ENCODE results near the gene TEAD2. TPM values are rescaled to one million over a fixed set of nuclear protein-coding genes. Genes with fewer than 3 reads are reported as not detected.

Gene TEAD2
- not detected in 2 replicates for total RNA-seq

DNA sequence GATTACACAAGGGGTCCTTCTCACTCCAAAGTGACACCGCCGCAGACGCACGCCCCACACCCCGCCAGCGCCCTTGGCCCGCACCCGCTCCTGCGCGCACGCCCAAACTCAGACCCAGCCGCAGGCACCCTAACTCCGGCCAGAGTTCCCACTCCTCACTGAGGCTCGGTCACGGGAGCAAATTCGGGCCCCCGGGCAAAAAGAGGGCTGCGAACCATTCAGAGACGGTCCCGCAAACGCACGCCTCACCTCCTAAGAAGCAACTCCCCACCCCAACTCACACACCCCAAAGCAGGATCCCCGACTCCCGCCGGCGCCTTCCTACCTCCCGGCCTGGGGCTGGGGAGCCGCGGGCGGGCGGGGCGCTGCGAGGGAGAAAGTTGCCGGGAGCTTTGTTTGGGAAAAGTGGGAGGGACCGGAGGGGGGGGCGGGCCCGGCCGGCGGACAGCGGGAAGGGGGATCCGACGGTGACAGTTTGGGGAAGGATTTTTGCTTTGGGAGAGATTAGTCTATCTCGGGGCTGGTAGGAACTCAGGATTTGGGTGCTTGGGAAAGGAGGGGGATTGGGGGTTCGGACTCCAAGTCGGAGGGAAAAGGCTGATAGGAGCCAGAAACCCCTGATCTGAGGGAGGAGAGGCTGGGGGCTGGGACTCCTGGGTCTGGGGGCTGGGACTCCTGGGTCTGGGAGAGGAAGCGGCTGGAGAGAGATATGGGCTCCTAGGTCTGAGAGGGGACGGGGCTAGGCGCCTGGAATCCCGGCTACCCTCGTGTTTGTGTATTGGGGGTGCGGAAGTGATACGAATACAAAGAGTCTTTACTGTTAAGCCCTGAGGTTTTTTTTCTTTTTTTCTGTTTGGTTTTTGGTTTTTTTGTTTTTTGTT lies at the start of gene TEAD2:
Gene TEAD2, minus strand, starts transcription at position 369 of the 881 bp plus-strand sequence. CDS start 2,341 bp downstream, outside the sequence.
- intact Hi-C loops (cut with micrococcal nuclease): loop anchor here (2.0 kb wide), 2 partner anchors 31 to 61 kb away; no protein-coding TSS in a partner anchor

DNA sequence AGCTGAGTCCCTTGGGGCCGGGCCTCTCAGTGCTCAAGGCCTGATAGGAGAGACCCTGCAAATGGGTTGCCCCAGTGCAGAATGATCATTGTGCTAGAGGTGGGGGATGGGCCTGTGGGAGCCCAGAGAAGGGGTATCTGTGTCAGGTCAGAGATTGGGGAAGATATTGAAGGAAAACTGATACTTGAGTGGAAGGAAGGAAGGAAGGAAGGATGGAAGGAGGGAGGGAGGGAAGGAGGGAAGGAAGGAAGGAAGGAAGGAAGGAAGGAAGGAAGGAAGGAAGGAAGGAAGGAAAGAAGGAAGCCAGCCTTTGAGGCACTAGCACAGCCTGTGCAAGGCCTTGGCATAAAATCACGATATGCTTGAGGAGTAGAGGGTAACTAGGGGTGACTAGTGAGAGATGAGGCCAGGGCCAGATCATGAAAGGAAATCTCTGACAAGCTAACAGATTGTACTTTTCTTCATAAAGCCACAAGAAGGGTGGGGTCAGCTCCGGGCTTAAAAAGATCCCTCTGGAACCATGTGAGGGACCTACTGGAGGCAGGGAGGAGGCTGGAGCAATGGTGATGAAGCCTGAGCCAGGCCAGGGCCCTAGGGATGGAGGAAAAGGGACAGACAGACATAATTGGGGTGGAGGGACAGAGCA lies 49.6 kb upstream of the TEAD2 start:
- intact Hi-C loops (cut with micrococcal nuclease): no loop called here

DNA sequence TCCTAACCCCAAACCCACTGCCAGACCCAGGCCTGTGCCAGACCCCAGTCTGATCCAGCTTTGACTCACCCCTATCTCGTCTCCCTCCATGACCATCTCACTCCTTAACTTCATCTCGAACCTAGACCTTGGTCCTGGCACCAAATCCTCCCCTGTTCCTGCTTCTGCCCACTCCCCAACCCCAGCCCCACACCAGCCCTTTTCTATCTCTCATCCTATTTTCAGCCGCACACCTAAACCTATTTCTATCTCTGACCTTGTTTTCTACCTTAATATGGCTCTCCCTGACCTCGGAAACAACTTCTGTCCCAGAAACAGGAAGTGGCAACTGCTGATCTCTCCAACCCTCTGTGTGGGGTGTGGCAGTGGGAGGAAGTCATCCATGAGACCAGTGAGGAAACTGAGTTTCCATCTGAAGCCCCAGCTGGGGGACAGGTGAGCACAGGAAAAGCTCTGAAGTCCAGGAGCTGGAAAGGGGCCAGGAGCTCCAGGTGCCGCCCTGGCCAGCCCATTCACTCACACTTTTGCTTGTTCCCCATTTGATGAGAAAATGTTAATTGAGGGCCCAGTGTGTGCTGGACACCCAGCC lies 47.3 kb upstream of the TEAD2 start:
- intact Hi-C loops (cut with micrococcal nuclease): loop anchor here (1.0 to 2.0 kb wide), 2 partner anchors 13 to 17 kb away; partner anchors contain the start of gene PTH2

DNA sequence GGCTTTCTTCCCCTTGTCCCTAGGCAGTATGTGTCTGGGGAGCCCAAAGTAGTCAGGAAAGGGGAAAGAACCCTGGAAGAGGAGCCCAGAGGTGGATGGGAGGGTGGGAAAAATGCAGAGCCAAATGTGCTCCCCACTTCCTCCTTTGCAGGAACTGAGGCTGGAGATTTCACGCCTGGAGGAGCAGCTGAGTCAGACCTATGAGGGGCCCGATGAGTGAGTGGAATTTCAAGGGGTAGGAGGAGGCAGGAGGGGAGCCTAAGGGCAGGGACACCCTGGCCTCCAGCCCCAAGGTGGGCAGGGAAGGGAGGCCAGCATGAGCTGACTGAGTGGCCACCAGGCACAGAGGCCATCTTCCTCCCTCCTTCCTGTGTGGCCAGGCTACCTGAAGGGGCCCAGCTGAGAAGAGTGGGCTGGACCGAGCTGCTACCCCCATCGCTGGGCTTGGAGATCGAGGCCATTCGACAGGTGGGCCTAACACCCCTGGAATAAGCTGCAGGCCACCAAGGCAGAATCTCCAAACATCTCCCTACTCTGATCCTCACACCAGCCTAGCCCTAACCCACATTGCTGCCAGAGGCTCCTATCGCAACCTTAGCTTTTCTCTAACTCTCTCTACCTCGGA lies 46.7 kb upstream of the TEAD2 start:
- intact Hi-C loops (cut with micrococcal nuclease): loop anchor here (1.0 to 2.0 kb wide), 2 partner anchors 14 to 17 kb away; partner anchors contain the start of gene PTH2

DNA sequence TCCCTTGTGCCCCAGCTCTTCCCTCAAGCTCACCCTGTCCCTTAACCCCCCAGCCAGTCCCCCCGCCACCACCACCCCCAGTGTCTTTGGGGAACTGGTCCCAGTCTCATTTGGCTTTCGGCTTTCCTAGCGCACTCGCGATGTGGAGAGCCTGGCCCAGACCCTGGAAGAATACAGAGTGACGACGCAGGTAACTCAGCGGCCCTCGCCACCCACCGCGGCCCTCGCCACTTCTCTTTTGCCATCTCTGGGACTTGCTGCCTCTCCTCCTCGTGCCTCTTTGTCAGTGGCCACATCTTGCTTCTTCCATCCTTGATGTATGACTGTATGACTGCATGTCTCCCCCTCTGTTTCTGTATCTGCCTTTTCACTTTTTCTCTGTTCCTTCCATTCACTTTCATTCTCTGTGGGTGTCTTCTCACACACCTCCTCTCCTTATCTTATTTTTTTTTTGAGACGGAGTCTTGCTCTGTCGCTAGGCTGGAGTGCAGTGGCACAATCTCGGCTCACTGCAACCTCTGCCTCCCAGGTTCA lies 45.3 kb upstream of the TEAD2 start:
- intact Hi-C loops (cut with micrococcal nuclease): loop anchor here (1.0 to 2.0 kb wide), 2 partner anchors 15 to 19 kb away; partner anchors contain the start of gene PTH2

DNA sequence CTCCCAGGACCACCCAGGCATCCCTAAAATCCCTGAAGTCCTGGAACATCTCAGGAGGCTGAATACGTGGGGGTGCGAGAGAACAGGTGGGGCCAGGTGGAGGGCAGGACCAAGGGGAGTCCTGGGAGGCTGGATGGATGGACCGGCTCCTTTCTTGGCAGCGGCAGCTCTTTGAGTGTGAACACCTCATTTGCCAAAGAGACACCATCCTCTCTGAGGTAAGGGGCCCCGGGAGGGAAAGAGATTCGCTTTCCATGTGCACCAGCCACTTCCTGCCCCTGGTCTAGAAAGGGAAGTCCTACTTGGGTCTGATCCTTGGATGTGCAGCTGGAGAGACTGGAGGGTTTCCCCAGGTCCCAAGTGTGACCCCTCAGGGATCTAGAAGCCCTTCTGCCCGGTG lies 44.9 kb upstream of the TEAD2 start:
- intact Hi-C loops (cut with micrococcal nuclease): loop anchor here (1.0 kb wide), 1 partner anchor 19 kb away; no protein-coding TSS in a partner anchor

DNA sequence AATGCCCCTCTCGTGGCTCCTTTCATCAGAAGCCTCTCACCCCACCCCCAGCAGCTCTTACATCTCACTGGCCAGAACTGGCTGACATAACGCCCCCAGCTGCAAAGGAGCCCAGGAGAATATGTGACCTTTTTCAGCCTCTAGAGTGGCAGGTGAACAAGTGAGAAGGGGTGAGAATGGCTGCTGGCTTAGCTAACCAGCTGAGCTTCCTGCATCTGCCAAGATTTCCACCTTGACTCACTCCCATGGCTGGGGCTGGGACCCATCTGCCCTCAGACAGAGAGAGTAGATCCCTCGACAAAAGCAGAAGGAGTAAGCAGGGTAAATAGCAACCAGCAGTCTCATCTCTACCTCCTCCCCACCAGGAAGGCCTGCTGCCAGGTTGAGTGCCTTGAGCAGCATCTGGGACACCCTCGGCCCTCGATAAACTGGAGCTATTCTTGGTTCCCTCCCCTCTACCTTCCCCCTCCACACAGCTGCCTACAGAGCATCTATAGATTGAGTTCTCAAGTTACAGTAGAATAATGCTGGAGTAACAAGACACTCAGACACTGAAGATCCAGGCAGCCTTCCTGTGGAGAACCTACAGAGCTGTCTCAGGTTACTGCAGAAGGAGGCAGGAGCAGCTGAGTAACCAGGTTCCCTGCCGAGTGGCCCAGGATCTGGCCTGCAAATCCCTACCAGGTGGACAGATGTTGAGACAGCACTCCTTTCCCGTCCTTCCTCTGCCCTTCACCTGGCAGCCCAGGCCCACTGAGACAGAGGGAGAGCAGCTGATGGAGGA lies 41.4 kb upstream of the TEAD2 start:
- intact Hi-C loops (cut with micrococcal nuclease): no loop called here

DNA sequence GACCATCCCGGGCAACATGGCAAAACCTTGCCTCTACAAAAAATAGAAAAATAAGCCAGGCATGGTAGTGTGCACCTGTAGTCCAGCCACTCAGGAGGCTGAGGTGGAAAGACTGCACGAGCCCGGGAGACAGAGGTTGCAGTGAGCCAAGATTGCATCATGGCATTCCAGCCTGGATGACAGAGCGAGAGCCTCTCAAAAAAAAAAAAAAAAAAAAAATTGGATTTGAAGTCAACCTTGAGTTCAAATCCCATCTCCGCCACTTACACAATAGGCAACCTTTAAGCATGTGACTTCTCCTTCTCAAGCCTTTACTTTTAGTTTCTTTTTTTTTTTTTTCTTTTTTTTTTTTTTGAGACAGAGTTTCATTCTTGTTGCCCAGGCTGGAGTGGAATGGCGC lies 37.8 kb upstream of the TEAD2 start:
- intact Hi-C loops (cut with micrococcal nuclease): no loop called here

DNA sequence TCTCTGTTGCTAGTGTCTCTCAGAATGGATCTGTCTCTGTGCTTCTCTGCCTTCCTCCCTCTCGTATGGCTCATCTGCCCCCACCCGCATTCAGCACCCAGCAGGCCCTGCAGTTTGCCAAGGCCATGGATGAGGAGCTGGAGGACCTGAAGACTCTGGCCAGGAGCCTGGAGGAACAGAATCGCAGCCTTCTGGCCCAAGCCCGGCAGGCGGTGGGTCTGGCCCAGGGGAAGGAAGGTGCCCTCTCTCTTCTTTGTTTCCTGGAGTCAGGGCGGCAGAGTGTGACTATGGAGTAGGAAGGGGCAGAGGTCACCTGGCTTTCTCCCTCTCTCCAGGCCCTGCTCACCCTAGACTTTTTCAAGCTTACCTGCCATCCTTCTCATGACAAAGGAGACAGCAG lies 36.7 kb upstream of the TEAD2 start:
- intact Hi-C loops (cut with micrococcal nuclease): no loop called here

DNA sequence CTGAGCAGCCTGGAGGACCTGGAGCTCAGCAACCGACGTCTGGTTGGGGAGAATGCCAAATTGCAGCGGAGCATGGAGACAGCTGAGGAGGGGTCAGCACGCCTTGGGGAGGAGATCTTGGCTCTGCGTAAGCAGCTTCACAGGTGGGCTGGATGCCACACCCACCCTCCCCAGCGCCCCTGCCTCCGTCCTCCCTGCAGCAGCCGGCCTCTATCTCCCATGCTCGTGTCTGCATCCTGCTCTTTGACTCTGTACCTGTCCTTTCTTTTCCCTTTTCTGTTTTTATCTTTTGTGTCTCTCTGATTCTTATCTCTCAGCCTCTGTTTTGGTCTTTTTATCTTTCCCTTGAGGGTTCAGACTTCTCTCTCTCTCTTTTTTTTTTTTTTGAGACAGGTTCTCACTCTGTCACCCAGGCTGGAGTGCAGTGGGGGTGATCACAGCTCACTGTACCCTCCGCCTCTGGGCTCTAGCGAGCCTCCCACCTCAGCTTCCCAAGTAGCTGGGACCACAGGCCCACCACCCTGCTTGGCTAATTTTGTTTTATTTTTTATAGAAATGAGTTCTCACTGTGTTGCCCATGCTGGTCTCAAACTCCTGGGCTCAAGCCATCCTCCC lies 35.9 kb upstream of the TEAD2 start:
- intact Hi-C loops (cut with micrococcal nuclease): no loop called here

DNA sequence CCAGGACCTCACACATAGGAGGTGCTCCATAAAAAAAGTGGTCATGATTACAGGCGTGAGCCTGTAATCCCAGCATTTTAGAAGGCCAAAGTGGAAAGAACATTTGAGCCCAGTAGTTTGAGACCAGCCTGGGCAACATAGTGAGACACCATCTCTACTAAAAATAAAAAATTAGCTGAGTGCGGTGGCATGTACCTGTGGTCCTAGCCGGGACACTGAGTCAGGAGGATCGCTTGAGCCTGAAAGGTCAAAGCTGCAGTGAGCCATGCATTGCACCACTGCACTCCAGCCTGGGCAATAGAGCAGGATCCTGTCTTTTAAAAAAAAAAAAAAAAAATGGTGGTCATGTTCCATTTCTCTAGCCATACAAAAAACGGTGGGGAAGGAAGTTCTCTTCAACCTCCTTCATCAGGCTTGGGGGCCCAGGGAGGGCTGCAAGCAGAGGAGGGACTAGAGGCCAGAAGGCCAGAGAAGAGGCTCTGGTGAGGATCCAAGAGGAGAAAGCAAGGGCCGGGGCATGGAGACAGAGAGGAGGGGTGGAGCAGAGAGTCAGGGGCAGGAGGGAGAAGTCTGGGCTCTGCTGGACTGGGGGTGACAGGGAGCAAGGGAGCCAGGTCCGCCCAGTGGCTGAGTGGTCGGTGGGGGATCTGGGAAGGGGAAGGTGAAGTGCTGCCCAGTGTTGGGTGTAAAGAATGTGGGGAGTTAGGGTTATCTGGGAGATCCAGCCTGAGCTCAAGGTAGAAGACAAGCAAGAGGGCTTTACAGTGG lies 34.7 kb upstream of the TEAD2 start:
- intact Hi-C loops (cut with micrococcal nuclease): no loop called here

DNA sequence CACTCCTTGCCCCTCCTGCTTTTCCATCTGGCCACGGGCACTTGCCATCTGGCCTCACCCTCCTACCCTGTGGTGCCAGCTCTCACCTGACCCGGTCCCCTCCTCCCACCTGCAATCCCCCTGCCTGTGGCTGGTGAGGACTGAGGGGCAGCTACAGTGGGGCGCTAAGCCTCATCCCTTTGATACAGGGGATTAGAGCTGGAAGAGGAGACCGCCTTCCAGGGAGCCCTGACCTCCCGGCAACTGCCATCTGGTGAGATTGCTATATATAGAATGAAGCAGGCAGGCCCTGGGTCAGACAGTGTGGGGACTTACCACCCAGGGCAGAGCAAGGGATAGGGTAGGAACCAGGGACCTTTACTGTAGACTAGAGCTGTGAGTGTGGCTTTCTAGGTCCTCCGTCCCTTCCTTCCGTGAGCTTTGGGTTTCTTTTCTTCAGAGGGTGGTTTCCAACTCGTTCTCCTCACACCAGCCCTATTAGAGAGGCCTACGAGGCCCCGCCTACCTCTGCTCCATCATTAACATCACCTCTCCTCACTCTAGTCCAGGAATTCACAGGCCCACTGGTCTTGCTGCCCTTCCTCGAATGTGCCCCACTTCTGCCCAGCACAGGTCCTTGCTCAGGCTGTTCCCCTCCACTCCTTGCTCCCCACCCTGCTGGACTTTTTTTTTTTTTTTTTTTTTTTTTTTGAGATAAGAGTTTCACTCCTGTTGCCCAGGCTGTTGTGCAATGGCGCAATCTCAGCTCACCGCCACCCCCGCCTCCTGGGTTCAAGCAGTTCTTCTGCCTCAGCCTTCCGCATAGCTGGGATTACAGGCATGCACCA lies 33.6 kb upstream of the TEAD2 start:
- intact Hi-C loops (cut with micrococcal nuclease): no loop called here

DNA sequence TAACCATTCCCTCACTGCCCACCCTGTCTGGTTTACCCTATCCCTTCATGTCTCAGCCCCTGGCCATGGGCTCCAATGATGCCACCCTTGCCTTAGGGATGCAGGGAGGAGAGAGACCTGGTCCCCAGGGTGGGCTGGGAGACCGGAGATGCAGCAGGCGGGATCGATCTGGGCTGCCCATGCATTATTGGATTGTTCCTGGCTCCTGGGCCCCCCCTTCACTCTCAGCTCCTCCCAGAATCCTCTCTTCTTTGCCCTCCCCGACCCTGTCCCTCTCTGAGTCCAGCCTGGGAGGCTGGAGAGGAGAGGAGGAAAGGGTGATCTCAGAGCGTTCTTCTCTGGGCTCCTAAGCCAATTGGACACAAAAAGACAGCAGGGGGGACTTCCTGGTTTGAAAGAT lies 31.7 kb upstream of the TEAD2 start:
- intact Hi-C loops (cut with micrococcal nuclease): loop anchor here (2.0 kb wide), 2 partner anchors 29 to 31 kb away; partner anchors contain the start of genes DKKL1, PTH2 and TEAD2

DNA sequence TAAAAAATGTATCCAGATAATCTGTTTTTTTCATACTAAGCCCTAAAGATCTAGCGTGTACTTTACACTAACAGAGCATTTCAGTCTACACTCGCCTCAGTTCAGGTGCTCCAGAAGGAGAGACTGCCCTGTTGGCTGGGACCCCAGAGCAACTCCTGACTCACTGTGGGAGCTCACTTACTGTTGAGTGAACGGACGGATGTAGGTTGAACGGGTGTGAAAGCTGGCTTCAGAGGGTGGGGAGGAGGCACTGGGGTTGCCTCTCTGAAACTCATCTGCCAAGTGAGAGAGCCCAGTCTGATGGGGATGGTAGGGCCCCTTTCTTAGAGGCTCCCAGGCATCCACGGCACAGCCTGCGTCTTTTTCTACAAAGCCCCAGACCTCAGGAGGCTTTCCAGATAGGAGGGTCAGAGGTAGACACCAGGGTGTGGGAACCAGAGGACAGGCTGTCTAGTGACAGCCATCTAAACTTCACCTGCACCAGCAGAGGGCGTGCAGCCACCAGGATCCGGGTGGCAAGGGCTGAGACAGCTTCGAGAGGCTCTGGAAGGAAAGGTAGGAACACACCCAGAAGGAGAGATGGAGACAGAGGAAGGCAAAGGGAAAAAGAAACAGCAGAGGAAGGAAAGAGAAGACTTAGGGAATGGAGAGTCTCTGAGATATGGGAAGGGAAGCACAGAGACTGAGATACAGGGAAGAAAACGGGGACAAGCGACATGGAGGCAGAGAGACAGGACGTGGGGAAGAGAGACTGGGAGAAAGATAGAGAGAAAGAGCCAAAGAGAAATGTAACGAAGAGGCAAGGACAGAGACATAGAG lies 29.6 kb upstream of the TEAD2 start:
- intact Hi-C loops (cut with micrococcal nuclease): loop anchor here (1.0 to 2.0 kb wide), 9 partner anchors 18 to 289 kb away; partner anchors contain the start of genes DKKL1, PTH2 and TEAD2

DNA sequence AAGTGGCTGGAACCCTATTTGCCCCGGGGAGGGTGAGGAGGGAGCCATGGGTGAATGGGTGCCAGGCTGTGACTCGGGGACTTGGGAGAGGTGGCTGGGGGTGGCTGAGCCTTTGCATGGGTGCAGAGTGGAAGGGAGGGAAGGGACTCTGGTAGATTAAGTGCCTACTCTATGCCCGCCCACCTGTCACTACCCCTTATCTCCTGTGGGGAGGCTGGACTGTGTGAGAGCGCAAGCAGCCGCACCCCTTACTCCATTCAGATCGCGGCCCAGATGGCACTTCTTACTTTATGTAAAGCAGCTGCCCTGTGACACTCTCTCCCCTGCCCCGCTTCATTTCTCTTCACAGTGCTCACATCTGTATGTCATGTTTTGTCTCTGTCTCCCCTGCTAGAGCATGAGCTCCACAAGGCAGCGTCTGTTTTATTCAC lies 28.7 kb upstream of the TEAD2 start:
- intact Hi-C loops (cut with micrococcal nuclease): loop anchor here (1.0 kb wide), 1 partner anchor 79 kb away; no protein-coding TSS in a partner anchor

DNA sequence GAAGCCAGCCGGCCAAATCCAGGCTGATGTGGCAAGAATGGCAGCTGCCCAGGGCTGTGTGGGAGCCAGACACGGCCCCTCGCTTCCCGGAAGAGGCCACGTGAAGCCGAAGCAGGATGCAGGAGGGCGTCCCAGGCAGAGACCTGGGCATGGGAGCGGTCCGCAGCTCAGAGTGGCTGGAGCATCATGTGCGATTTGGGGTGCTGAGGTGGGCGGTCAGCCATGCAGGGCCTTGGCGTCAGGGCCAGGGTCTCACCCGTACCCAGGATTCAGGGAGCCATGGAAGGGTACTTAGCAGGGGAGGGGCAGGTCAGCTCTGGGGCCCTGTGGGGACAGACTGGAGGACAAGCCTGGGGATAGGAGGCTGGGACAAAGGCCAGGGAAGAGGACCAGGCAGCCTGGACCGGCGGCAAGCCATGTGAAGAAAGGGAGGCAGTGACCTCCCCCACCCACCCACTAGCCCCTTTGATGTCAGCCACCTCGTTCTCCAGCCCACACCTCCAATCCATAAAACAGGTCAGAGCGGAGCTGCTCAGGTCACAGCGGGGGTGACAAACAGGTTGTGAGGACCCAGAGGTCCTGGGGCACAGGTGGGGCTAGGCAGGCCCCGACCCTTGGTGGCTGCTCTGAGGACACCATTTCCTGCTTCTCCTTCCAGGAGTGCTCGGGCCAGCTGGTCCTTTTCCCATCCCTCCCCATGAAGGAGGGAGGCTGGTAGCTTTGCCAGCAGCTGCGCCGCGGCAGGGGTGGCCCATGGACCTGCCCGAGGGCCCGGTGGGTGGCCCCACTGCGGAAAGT lies 28.1 kb upstream of the TEAD2 start:
- intact Hi-C loops (cut with micrococcal nuclease): no loop called here

All from T-helper 1 cell treated with Interleukin-12 subunit alpha and Interleukin-12 subunit beta and Interleukin-4 antibody, amounts not matched to agents 30 ng/mL and 1 ng/mL, for 36 hours (primary cell).